Gastrocnemius medialis (tissue), 4 donors: Measurements from ENCODE around the gene NAP1L4. TPM values are rescaled to one million over a fixed set of nuclear protein-coding genes. Genes with fewer than 3 reads are reported as not detected.
A peak's percentile ranks its signal among the peaks of the same experiment; 100 is the strongest.

Source experiments
- ATAC-seq, 2 donors: fragments of 150-250 bp; one replicate each; pipeline ENCODE4 v1.9.1; 2016
- DNase-seq, 2 donors: peaks; one replicate each; pipeline ENCODE4 v3.0.0-alpha.2; 2019
- H3K27ac ChIP-seq, 4 donors: fragments of 200-600 bp; sonication (generic); 1 replicate in 1 of 4; 2 replicates in 3 of 4; pipeline ENCODE4 v1.5.1; 2016 to 2018; ENCODE audit warnings: mild to moderate bottlenecking in 2 of 4, moderate library complexity in 1 of 4
- H3K27me3 ChIP-seq, 3 donors: fragments of 200-600 bp; sonication (generic) in 2 of 3; 1 replicate in 1 of 3; 2 replicates in 2 of 3; pipeline versions ENCODE4 v1.5.1 to v1.6.0; 2016 to 2019; ENCODE audit warnings: mild to moderate bottlenecking in 1 of 3, moderate library complexity in 1 of 3
- H3K36me3 ChIP-seq, 2 donors: fragments of 200-600 bp; sonication (generic) in 1 of 2; one replicate each; pipeline ENCODE4 v1.5.1; 2017 to 2018
- H3K4me1 ChIP-seq, 2 donors: fragments of 200-600 bp; sonication (generic) in 1 of 2; one replicate each; pipeline ENCODE4 v1.5.1; 2016 to 2017; ENCODE audit warnings: mild to moderate bottlenecking in 2 of 2
- H3K4me3 ChIP-seq, 4 donors: fragments of 200-600 bp; sonication (generic) in 3 of 4; 1 replicate in 1 of 4; 2 replicates in 3 of 4; pipeline ENCODE4 v1.5.1; 2016 to 2019; ENCODE audit warnings: mild to moderate bottlenecking in 2 of 4
- H3K9me3 ChIP-seq, 3 donors: fragments of 200-600 bp; sonication (generic) in 2 of 3; 1 replicate in 1 of 3; 2 replicates in 2 of 3; pipeline ENCODE4 v1.5.1; 2016 to 2019
- CTCF ChIP-seq, 5 experiments: fragments of 450-650 bp in 3 of 5; fragments of 200-600 bp in 2 of 5; sonication (generic) in 2 of 5; IDR thresholded peaks in 4 of 5; conservative IDR thresholded peaks in 1 of 5; 1 replicate in 4 of 5; 2 replicates in 1 of 5; pipeline ENCODE4 v1.5.1; 2016 to 2019; ENCODE audit warnings: antibody characterized with exemption in 5 of 5, mild to moderate bottlenecking in 3 of 5, moderate library complexity in 3 of 5
- POLR2A ChIP-seq, 2 donors: fragments of 450-650 bp; IDR thresholded peaks; one replicate each; pipeline ENCODE4 v1.6.1; 2017; ENCODE audit warnings: antibody characterized with exemption in 2 of 2, mild to moderate bottlenecking in 2 of 2, moderate library complexity in 2 of 2
- in situ Hi-C, 4 donors: fragments of 200-750 bp; cut with MboI; loops; one replicate each; pipeline versions ENCODE4 v1.15.0 to v1.8.0; 2017; ENCODE audit warnings: low sequenced_read_pairs in 4 of 4
- intact Hi-C: fragments of 100-400 bp; cut with DNase I; formaldehyde crosslinking; loops from one replicate; pipeline ENCODE4 v1.15.1; 2023; ENCODE audit warnings: low total_unique reads
- total RNA-seq, 4 donors: library from RNA; depleted of rRNA; stranded (reverse); fragments of >200 nt; gene quantifications; one replicate each; pipeline versions ENCODE4 v1.1.0 to v1.2.3, GENCODE V29; 2016

NAP1L4 gene
- total RNA-seq, 4 donors from 2014 or later, result 86.4 to 123 (median 111) TPM

- peak overlapping the region in 3 of 4 donors; percentile 51 to 64 (median 57) for H3K27ac ChIP-seq
- peak in 1 of 2 donors; percentile 36 for DNase-seq
These were observed 92.9 kb downstream of the NAP1L4 start for GRCh38 chr11:2899080-2899783.

GRCh38 chr11:2898366-2899079 is 93.6 kb downstream of the NAP1L4 start:
- TF ChIP-seq CTCF (IDR thresholded peaks at IDR 0.05 in 4 of 5, conservative IDR thresholded peaks at IDR 0.05 in 1 of 5) (no peak), POLR2A (IDR thresholded peaks at IDR 0.05) (peak; percentile 10 to 15)
- in situ Hi-C loops, result loop anchor here in 3 of 4 donors (10.0 to 25.0 kb wide), 3 partner anchors 211 to 474 kb away; partner anchors contain the start of genes KCNQ1OT1 (in 3 of the 3), KCNQ1 (in 1 of the 3) and TRPM5 (in 1 of the 3)
- H3K27me3 ChIP-seq, result peaks cover 0 to 8% (median 3%) of the 10 kb centered on the region in 3 donors
- peaks cover 3 to 9% of the 10 kb centered on the region in 2 donors for H3K4me1 ChIP-seq
- DNase-seq (peak; percentile 43 to 48), ATAC-seq (peak; percentile 51 to 75)
- H3K36me3 ChIP-seq, result no peaks in the 10 kb centered on the region
- peak overlapping the region in 3 of 4 donors; percentile 51 to 64 (median 57) for H3K27ac ChIP-seq
- H3K4me3 ChIP-seq, result no peak overlapping the region
- no peaks in the 10 kb centered on the region for H3K9me3 ChIP-seq
- intact Hi-C loops, result loop anchor here (10.0 kb wide), 1 partner anchor 594 kb away; the partner anchor contains the start of genes C11orf21 and TSPAN32

More at GRCh38 chr11:2899080-2899783, 92.9 kb downstream of the NAP1L4 start:
- Histone ChIP-seq H3K4me3 (no peak overlapping the region), H3K36me3 (no peaks in the 10 kb centered on the region), H3K9me3 (no peaks in the 10 kb centered on the region), H3K27me3 (peaks cover under 1 to 13% (median 6%) of the 10 kb centered on the region in 3 donors), H3K4me1 (peaks cover 3 to 9% of the 10 kb centered on the region in 2 donors)
- ATAC-seq, result no peak
- TF ChIP-seq POLR2A (IDR thresholded peaks at IDR 0.05), result no peak
- TF ChIP-seq CTCF (IDR thresholded peaks at IDR 0.05 in 4 of 5, conservative IDR thresholded peaks at IDR 0.05 in 1 of 5), result no peak
- in situ Hi-C loops, result loop anchor here in 3 of 4 donors (10.0 to 25.0 kb wide), 3 partner anchors 212 to 474 kb away; partner anchors contain the start of genes KCNQ1OT1 (in 3 of the 3), KCNQ1 (in 1 of the 3) and TRPM5 (in 1 of the 3)
- intact Hi-C loops, result loop anchor here (10.0 kb wide), 1 partner anchor 594 kb away; the partner anchor contains the start of genes C11orf21 and TSPAN32

- H3K36me3 ChIP-seq, result no peaks in the 10 kb centered on the region
- in situ Hi-C loops (loop anchor here in 3 of 4 donors (10.0 to 25.0 kb wide), 3 partner anchors 210 to 472 kb away; partner anchors contain the start of genes KCNQ1OT1 (in 3 of the 3), KCNQ1 (in 1 of the 3) and TRPM5 (in 1 of the 3)), intact Hi-C loops (loop anchor here (10.0 kb wide), 1 partner anchor 592 kb away; the partner anchor contains the start of genes C11orf21 and TSPAN32)
- ATAC-seq (no peak), DNase-seq (no peak)
- no peak overlapping the region for H3K4me3 ChIP-seq
- H3K4me1 ChIP-seq, result peaks cover 0 to 6% of the 10 kb centered on the region in 2 donors
- TF ChIP-seq CTCF (IDR thresholded peaks at IDR 0.05 in 4 of 5, conservative IDR thresholded peaks at IDR 0.05 in 1 of 5) (no peak), POLR2A (IDR thresholded peaks at IDR 0.05) (no peak)
- H3K27me3 ChIP-seq, result no peaks in the 10 kb centered on the region
- no peak overlapping the region for H3K27ac ChIP-seq
- no peaks in the 10 kb centered on the region for H3K9me3 ChIP-seq
These were observed 95.1 kb downstream of the NAP1L4 start for GRCh38 chr11:2897048-2897447.

- H3K27me3 ChIP-seq, result no peaks in the 10 kb centered on the region
- H3K4me3 ChIP-seq, result no peak overlapping the region
- in situ Hi-C loops, result loop anchor here in 3 of 4 donors (10.0 to 25.0 kb wide), 3 partner anchors 209 to 471 kb away; partner anchors contain the start of genes KCNQ1OT1 (in 3 of the 3), KCNQ1 (in 1 of the 3) and TRPM5 (in 1 of the 3)
- H3K4me1 ChIP-seq, result peaks cover 0 to 12% of the 10 kb centered on the region in 2 donors
- TF ChIP-seq POLR2A (IDR thresholded peaks at IDR 0.05) (no peak), CTCF (IDR thresholded peaks at IDR 0.05 in 4 of 5, conservative IDR thresholded peaks at IDR 0.05 in 1 of 5) (no peak)
- H3K9me3 ChIP-seq, result no peaks in the 10 kb centered on the region
- H3K36me3 ChIP-seq, result no peaks in the 10 kb centered on the region
- DNase-seq (no peak), ATAC-seq (no peak)
- H3K27ac ChIP-seq, result no peak overlapping the region
- intact Hi-C loops, result loop anchor here (10.0 kb wide), 1 partner anchor 591 kb away; the partner anchor contains the start of genes C11orf21 and TSPAN32
These were observed 96.1 kb downstream of the NAP1L4 start for GRCh38 chr11:2896047-2896446.
